Testis (tissue), 3 donors: Measurements from ENCODE around the gene PPEF1. TPM values are rescaled to one million over a fixed set of nuclear protein-coding genes. Genes with fewer than 3 reads are reported as not detected.
"Not testable (repeated sequence)": the region's sequence is repeated elsewhere in the genome, so short reads cannot be mapped to it uniquely, and the experiment has no call there.

Experiments used
- DNase-seq: peaks from one replicate; pipeline ENCODE4 v3.0.0-alpha.2; 2019
- H3K27ac ChIP-seq, 2 donors: fragments of 200-600 bp; sonication (generic); one replicate each; pipeline ENCODE4 v1.5.1; 2019
- H3K27me3 ChIP-seq: fragments of 200-600 bp; sonication (generic); one replicate; pipeline ENCODE4 v1.5.1; 2019
- H3K36me3 ChIP-seq: fragments of 200-600 bp; sonication (generic); one replicate; pipeline ENCODE4 v1.5.1; 2017; ENCODE audit warnings: low read depth; ENCODE audit errors: missing control alignments
- H3K4me1 ChIP-seq: fragments of 200-600 bp; sonication (generic); one replicate; pipeline ENCODE4 v1.5.1; 2019
- H3K4me3 ChIP-seq, 2 donors: fragments of 200-600 bp; sonication (generic); one replicate each; pipeline ENCODE4 v1.5.1; 2017 to 2019
- H3K9me3 ChIP-seq: fragments of 200-600 bp; sonication (generic); one replicate; pipeline ENCODE4 v1.5.1; 2017
- POLR2A ChIP-seq: fragments of 450-650 bp; IDR thresholded peaks from one replicate; pipeline ENCODE4 v1.6.1; 2017; ENCODE audit warnings: antibody characterized with exemption, mild to moderate bottlenecking, moderate library complexity
- WGBS, 2 donors: methylation state at CpG; one replicate each; pipeline ENCODE4 v1.1.5; 2018; 5-methylcytosine and 5-hydroxymethylcytosine counted together
- intact Hi-C: fragments of 100-400 bp; cut with DNase I; formaldehyde crosslinking; loops from one replicate; pipeline ENCODE4 v1.15.1; 2023; ENCODE audit warnings: low total_unique reads
- polyA plus RNA-seq: library from polyadenylated mRNA; stranded (reverse); fragments of 350-450 nt; fragmentation: Illumina TruSeq; extraction: RNeasy Lipid Tissue Mini Kit (QIAGEN cat#74804); gene quantifications from one replicate; pipeline ENCODE4 v1.2.3, GENCODE V29; 2014; ENCODE audit warnings: low read depth, low replicate concordance; ENCODE audit not compliant: insufficient read depth
- total RNA-seq, 2 donors: library from RNA; depleted of rRNA; stranded (reverse); fragments of >200 nt; gene quantifications; one replicate each; pipeline ENCODE4 v1.2.3, GENCODE V29; 2016
- TF ChIP-seq, protein P1 (sequence below), 3 experiments: fragments of 450-650 bp in 2 of 3; fragments of 200-600 bp in 1 of 3; sonication (generic) in 1 of 3; IDR thresholded peaks; one replicate each; pipeline ENCODE4 v1.5.1; 2016 to 2019; ENCODE audit warnings: antibody characterized with exemption in 3 of 3, mild to moderate bottlenecking in 2 of 3, moderate library complexity in 1 of 3

Gene PPEF1
- total and polyA plus RNA-seq, 3 donors from 2014 or later = 11.6 to 29.3 (median 24.6) TPM

DNA sequence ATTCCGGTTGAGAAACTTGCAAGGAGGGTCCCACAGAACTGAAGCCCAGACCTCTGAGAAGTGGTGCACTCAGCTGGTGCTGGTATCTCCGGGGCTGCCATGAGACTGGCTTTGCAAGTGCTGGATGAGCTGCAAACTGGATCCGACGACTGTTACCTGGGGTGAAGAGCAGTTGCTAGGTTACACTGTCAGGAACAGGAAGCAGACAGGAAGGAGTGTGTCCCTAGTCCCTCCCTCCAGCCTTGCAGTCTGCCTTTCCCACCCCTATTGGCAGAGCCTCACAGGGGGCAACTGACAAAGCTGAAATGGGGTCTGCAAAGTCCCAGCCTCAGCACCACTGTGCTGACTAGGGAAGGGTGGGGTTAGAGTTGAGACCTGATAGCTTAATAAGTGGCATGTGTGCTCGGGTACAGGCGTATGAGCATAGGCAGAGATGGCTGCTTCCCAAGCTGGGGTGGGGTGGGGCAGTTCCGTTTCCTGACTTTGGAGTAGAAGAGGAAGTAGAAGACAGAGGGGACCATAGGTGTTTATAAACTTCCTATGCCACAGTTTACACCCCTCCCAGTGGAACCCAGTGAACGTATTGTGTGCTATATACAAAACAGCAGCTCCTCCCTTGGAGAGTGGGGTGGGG lies 18.0 kb downstream of the PPEF1 start:
- Histone ChIP-seq H3K4me3 (no peak overlapping the region), H3K27ac (no peak overlapping the region), H3K27me3 (no peaks in the 10 kb centered on the region), H3K4me1 (no peaks in the 10 kb centered on the region), H3K36me3 (no peaks in the 10 kb centered on the region), H3K9me3 (no peaks in the 10 kb centered on the region)
- DNase-seq = no peak
- intact Hi-C loops = no loop called here
- no peak for TF ChIP-seq POLR2A
- TF ChIP-seq, protein P1, sequence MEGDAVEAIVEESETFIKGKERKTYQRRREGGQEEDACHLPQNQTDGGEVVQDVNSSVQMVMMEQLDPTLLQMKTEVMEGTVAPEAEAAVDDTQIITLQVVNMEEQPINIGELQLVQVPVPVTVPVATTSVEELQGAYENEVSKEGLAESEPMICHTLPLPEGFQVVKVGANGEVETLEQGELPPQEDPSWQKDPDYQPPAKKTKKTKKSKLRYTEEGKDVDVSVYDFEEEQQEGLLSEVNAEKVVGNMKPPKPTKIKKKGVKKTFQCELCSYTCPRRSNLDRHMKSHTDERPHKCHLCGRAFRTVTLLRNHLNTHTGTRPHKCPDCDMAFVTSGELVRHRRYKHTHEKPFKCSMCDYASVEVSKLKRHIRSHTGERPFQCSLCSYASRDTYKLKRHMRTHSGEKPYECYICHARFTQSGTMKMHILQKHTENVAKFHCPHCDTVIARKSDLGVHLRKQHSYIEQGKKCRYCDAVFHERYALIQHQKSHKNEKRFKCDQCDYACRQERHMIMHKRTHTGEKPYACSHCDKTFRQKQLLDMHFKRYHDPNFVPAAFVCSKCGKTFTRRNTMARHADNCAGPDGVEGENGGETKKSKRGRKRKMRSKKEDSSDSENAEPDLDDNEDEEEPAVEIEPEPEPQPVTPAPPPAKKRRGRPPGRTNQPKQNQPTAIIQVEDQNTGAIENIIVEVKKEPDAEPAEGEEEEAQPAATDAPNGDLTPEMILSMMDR (IDR thresholded peaks at IDR 0.05) = no peak
- 74 to 77% methylated on average over 6 to 8 of the region's 8 CpGs for WGBS, 2 donors

DNA sequence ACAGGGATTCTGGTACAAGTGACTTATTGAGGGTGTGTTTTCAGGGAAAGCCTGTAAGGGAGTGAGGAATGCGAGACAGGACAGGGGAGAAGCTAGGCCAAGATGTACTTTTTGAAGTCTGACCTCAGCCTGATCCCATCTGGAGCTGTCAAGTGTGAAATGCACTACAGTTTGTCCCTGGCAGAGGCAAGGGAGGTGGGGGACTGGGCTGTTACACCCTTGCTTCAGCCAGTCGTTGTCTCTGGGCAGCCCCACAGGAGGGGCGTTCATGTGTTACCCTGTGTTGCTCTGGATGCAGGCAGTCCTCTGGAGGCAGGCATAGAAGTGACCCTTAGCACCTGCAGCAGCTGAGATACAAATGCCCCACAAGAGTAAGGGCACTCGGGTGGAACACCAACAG lies 25.8 kb downstream of the PPEF1 start:
- TF ChIP-seq, protein P1 (IDR thresholded peaks at IDR 0.05) = no peak
- TF ChIP-seq POLR2A = no peak
- Histone ChIP-seq H3K36me3 (no peaks in the 10 kb centered on the region), H3K27me3 (no peaks in the 10 kb centered on the region), H3K4me3 (no peak overlapping the region), H3K27ac (no peak overlapping the region), H3K4me1 (no peaks in the 10 kb centered on the region), H3K9me3 (no peaks in the 10 kb centered on the region)
- intact Hi-C loops = no loop called here
- 53 to 57% methylated on average over 3 of the region's 4 CpGs for WGBS, 2 donors
- DNase-seq = no peak

DNA sequence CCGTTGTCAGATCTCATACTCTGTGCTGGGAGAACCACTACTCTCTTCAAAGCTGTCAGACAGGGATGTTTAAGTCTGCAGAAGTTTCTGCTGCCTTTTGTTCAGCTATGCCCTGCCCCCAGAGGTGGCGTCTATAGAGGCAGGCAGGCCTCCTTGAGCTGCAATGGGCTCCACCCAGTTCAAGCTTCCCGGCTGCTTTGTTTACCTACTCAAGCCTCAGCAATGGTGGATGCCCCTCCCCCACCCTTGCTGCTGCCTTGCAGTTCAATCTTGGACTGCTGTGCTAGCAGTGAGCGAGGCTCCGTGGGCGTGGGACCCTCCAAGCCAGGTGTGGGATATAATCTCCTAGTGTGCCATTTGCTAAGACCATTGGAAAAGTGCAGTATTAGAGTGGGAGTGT lies 32.2 kb downstream of the PPEF1 start:
- H3K9me3 ChIP-seq, H3K36me3 ChIP-seq, intact Hi-C loops, H3K27ac ChIP-seq, H3K4me1 ChIP-seq, H3K4me3 ChIP-seq, DNase-seq, H3K27me3 ChIP-seq: not testable (repeated sequence)
- WGBS, 2 donors = 75 to 80% methylated on average over 1 to 3 of the region's 6 CpGs

DNA sequence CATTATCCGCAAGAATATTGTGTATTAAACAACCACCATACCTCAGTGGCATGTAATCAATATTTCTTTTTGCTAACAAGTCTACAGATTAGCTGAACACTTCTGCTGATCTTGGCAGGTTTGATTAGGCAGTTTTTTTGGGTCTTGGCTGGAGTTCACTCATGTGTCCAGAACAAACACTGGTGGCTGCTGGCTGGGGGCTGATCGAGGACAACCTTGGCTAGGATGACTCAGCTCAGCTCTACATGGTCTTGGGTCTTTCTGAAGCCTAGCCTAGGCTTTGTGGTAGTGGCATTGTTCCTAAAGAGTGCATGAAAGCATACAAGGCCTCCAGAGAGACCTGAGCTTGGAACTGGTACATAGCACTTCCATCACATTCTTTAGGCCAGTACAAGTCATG lies 41.1 kb downstream of the PPEF1 start:
- no peak overlapping the region for H3K27ac ChIP-seq
- intact Hi-C loops = no loop called here
- H3K27me3 ChIP-seq = no peaks in the 10 kb centered on the region
- 82 to 83% methylated on average over 1 of the region's 2 CpGs for WGBS, 2 donors
- no peaks in the 10 kb centered on the region for H3K36me3 ChIP-seq
- no peaks in the 10 kb centered on the region for H3K4me1 ChIP-seq
- H3K4me3 ChIP-seq = no peak overlapping the region
- TF ChIP-seq POLR2A = no peak
- TF ChIP-seq, protein P1 (IDR thresholded peaks at IDR 0.05) = no peak
- H3K9me3 ChIP-seq = no peaks in the 10 kb centered on the region
- DNase-seq = no peak

DNA sequence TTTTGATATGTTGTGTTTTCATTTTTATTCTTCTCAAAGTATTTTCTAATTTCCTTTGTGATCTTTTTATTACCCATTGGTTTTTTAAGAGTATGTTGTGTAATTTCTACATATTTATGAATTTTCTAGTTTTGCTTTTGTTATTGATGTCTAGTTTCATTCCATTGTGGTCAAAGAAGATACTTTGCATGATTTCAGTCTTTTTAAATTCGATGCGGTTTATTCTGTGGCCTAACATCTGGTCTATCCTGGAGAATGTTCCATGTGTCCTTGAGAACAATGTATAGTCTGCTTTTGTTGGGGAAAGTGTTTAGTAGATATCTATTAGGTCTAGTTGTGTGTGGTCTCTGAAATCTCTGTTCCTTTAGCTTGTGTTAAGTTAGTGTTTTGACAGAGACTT lies 46.2 kb downstream of the PPEF1 start:
- Histone ChIP-seq H3K4me1 (no peaks in the 10 kb centered on the region), H3K9me3 (no peaks in the 10 kb centered on the region), H3K4me3 (no peak overlapping the region), H3K27ac (no peak overlapping the region), H3K27me3 (no peaks in the 10 kb centered on the region), H3K36me3 (no peaks in the 10 kb centered on the region)
- no peak for DNase-seq
- intact Hi-C loops = no loop called here
- 42 to 48% methylated on average over 2 of the region's 2 CpGs for WGBS, 2 donors
- no peak for TF ChIP-seq POLR2A
- TF ChIP-seq, protein P1 (IDR thresholded peaks at IDR 0.05) = no peak
